Choroid plexus epithelial cell (primary cell): Measurements from ENCODE around the gene JSRP1.

Source experiments
- DNase-seq: peaks from one replicate; pipeline ENCODE4 v3.0.0-alpha.2; 2010; ENCODE audit warnings: low read depth
- H3K4me3 ChIP-seq: 2 replicates; pipeline ENCODE4 v1.5.1; 2011; ENCODE audit warnings: low read depth, mild to moderate bottlenecking, control low read depth, low read length, moderate library complexity
- CTCF ChIP-seq: conservative IDR thresholded peaks from 2 replicates; pipeline ENCODE4 v1.5.1; 2011; ENCODE audit warnings: low read depth, mild to moderate bottlenecking, control low read depth, inconsistent platforms, low read length, moderate library complexity

JSRP1 gene

GRCh38 chr19:2228157-2229030 is 27.8 kb downstream of the JSRP1 start:
- no peak overlapping the region for H3K4me3 ChIP-seq
- TF ChIP-seq CTCF = no peak
- no peak for DNase-seq

GRCh38 chr19:2227415-2228156 is 28.6 kb downstream of the JSRP1 start:
- no peak overlapping the region for H3K4me3 ChIP-seq
- TF ChIP-seq CTCF = no peak
- DNase-seq = no peak

GRCh38 chr19:2226840-2227360 is 29.3 kb downstream of the JSRP1 start:
- TF ChIP-seq CTCF = no peak
- DNase-seq = no peak
- H3K4me3 ChIP-seq = no peak overlapping the region

GRCh38 chr19:2226051-2226839 is 30.0 kb downstream of the JSRP1 start:
- TF ChIP-seq CTCF = no peak
- DNase-seq = no peak
- H3K4me3 ChIP-seq = no peak overlapping the region

GRCh38 chr19:2225415-2226050 is 30.7 kb downstream of the JSRP1 start:
- H3K4me3 ChIP-seq = no peak overlapping the region
- DNase-seq = no peak
- no peak for TF ChIP-seq CTCF

GRCh38 chr19:2224754-2225349 is 31.4 kb downstream of the JSRP1 start:
- no peak for TF ChIP-seq CTCF
- H3K4me3 ChIP-seq = no peak overlapping the region
- no peak for DNase-seq
